Hepatocyte (in vitro differentiated cells): ENCODE data around the gene TMEM270.

ENCODE experiments used
- EZH2 ChIP-seq: fragments of 200-600 bp; sonication (generic); IDR thresholded peaks from 2 replicates; pipeline ENCODE4 v1.6.1; 2016; ENCODE audit warnings: antibody characterized with exemption, mild to moderate bottlenecking, borderline replicate concordance
- EZH2phosphoT487 ChIP-seq: fragments of 200-600 bp; sonication (generic); IDR thresholded peaks from one replicate; pipeline ENCODE4 v1.6.1; 2018; ENCODE audit warnings: antibody characterized with exemption, mild to moderate bottlenecking, low read depth, moderate library complexity; ENCODE audit not compliant: unreplicated experiment, severe bottlenecking
- TF ChIP-seq, protein P1 (sequence below): fragments of 200-600 bp; sonication (generic); IDR thresholded peaks from 2 replicates; pipeline ENCODE4 v1.5.1; 2016; ENCODE audit warnings: antibody characterized with exemption, mild to moderate bottlenecking; ENCODE audit not compliant: poor library complexity

GRCh38 chr7:73908123-73908611 lies 47.2 kb downstream of the TMEM270 start:
- TF ChIP-seq, protein P1, sequence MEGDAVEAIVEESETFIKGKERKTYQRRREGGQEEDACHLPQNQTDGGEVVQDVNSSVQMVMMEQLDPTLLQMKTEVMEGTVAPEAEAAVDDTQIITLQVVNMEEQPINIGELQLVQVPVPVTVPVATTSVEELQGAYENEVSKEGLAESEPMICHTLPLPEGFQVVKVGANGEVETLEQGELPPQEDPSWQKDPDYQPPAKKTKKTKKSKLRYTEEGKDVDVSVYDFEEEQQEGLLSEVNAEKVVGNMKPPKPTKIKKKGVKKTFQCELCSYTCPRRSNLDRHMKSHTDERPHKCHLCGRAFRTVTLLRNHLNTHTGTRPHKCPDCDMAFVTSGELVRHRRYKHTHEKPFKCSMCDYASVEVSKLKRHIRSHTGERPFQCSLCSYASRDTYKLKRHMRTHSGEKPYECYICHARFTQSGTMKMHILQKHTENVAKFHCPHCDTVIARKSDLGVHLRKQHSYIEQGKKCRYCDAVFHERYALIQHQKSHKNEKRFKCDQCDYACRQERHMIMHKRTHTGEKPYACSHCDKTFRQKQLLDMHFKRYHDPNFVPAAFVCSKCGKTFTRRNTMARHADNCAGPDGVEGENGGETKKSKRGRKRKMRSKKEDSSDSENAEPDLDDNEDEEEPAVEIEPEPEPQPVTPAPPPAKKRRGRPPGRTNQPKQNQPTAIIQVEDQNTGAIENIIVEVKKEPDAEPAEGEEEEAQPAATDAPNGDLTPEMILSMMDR = no peak
- TF ChIP-seq EZH2 = no peak
- TF ChIP-seq EZH2phosphoT487 = no peak
